ENCODE measurements around the gene POLR2H. TPM values are rescaled to one million over a fixed set of nuclear protein-coding genes. Genes with fewer than 3 reads are reported as not detected.

Gene POLR2H
- total RNA-seq, 1 experiment from 2014 or later = 133 TPM

- H3K36me3 Mint-ChIP-seq = peaks cover 30% of the 10 kb centered on the region
- CTCF ChIA-PET = interaction anchor here (0.7 to 4.8 kb wide), 10 partner anchors 10 to 199 kb away, joined by 3 to 41 read pairs (median 7); partner anchors contain the start of gene EPHB3
- no peaks in the 10 kb centered on the region for H3K9me3 Mint-ChIP-seq
- H3K27me3 Mint-ChIP-seq (ENCODE audit: low read depth) = peaks cover 6% of the 10 kb centered on the region; the same call in 1 of the 2 replicates
- DNase-seq (ENCODE audit: low spot score) (peak; percentile 47), ATAC-seq (peak; percentile 11)
- POLR2A ChIA-PET = interaction anchor here (0.6 to 2.8 kb wide), 8 partner anchors 10 to 185 kb away, joined by 3 to 13 read pairs (median 5); no protein-coding TSS in a partner anchor
- peak overlapping the region; percentile 98 for H3K4me3 Mint-ChIP-seq
- peak overlapping the region; percentile 97 for H3K27ac Mint-ChIP-seq
- H3K4me1 Mint-ChIP-seq = peaks cover 24% of the 10 kb centered on the region
- TF ChIP-seq ETV6 (CRISPR knock-in tag; IDR thresholded peaks at IDR 0.05) = no peak
- 0 out of 2 replicates have a peak, but pooled peaks have one; percentile 23 for TF ChIP-seq ZNF281 (CRISPR knock-in tag; IDR thresholded peaks at IDR 0.05)
- peak; percentile 63; the same call in 1 of the 2 replicates for TF ChIP-seq E2F1 (CRISPR knock-in tag; IDR thresholded peaks at IDR 0.05)
- TF ChIP-seq FOXP4 (CRISPR knock-in tag; IDR thresholded peaks at IDR 0.05) = peak; percentile 42; the same call in 1 of the 2 replicates
- TF ChIP-seq PREB (CRISPR knock-in tag; IDR thresholded peaks at IDR 0.05; ENCODE audit: borderline replicate concordance) = no peak
- TF ChIP-seq TP53 (CRISPR knock-in tag; IDR thresholded peaks at IDR 0.05) = no peak
- TF ChIP-seq ATF1 (CRISPR knock-in tag; IDR thresholded peaks at IDR 0.05) = no peak
- TF ChIP-seq ZNF219 (CRISPR knock-in tag; IDR thresholded peaks at IDR 0.05; ENCODE audit: borderline replicate concordance) = no peak
- TF ChIP-seq FOXJ3 (CRISPR knock-in tag; IDR thresholded peaks at IDR 0.05; ENCODE audit: borderline replicate concordance) = no peak
- no peak for TF ChIP-seq MLX (CRISPR knock-in tag; IDR thresholded peaks at IDR 0.05)
- TF ChIP-seq TEAD4 (CRISPR knock-in tag; IDR thresholded peaks at IDR 0.05) = no peak
- TF ChIP-seq NR2C2 (CRISPR knock-in tag; IDR thresholded peaks at IDR 0.05) = no peak
- TF ChIP-seq HMGXB4 (CRISPR knock-in tag; IDR thresholded peaks at IDR 0.05) = no peak
- no peak for TF ChIP-seq ZMAT4 (CRISPR knock-in tag; IDR thresholded peaks at IDR 0.05)
- TF ChIP-seq PRDM15 (CRISPR knock-in tag; IDR thresholded peaks at IDR 0.05) = peak; percentile 41; the same call in 1 of the 2 replicates
- no peak for TF ChIP-seq ELF4 (CRISPR knock-in tag; IDR thresholded peaks at IDR 0.05; ENCODE audit: low read depth)
- no peak for TF ChIP-seq AFF4 (CRISPR knock-in tag; IDR thresholded peaks at IDR 0.05; ENCODE audit: borderline replicate concordance)
Observed at GRCh38 chr3:184361932-184362667, 590 bp downstream of the POLR2H start.

Data from WTC11 (cell line).